ENCODE results near the gene TEK. TPM values are rescaled to one million over a fixed set of nuclear protein-coding genes. Genes with fewer than 3 reads are reported as not detected.

The TEK gene
- total and polyA plus RNA-seq, 2 experiments from 2014 or later, result 1.9 to 9.4 TPM

DNA sequence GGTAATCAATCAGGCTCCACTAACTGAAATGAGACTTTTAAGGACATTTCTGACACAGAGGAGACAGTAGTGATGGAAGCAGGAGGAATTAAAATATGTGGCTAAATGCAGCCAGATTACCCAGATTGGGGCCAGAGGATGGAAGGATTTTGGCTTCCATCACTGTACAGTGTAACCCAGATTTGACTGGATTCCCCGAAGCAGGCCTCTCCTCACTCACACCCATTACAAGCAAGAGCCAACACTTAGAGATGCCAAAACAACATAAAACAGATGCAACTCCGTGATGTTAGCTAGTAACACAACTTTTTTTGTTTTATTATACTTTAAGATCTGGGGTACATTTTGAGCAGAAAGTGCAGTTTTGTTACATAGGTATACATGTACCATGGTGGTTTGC is 17.6 kb downstream of the TEK start (continued):
- TF ChIP-seq EZH2phosphoT487 (IDR thresholded peaks at IDR 0.05; ENCODE audit: unreplicated experiment) (no peak), CREB1 (CRISPR knock-in tag; IDR thresholded peaks at IDR 0.05; ENCODE audit: low read depth) (no peak)

DNA sequence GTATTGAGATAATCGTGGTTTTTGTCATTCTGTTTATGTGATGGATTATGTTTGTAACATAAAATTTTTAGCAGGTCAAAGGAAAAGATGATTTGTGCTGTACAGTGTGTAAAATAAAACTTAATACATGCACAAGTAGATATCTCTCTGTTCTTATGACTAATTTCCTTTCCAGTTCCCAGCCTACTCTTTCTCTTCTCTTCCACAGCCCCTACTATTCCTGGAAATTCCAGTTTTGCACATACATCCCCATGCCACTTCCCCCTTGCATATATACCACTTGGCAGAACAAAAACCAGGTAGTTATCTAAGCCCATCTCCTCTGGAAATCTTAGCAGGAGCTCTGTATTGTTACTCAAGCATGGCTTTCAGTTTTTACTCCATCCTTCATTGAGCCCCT is 20.2 kb downstream of the TEK start:
- Mint-ChIP-seq H3K9me3 (no peaks in the 10 kb centered on the region), H3K27ac (no peak overlapping the region), H3K36me3 (ENCODE audit: low read depth) (no peaks in the 10 kb centered on the region), H3K27me3 (ENCODE audit: insufficient read depth, low read depth, poor library complexity) (no peaks in the 10 kb centered on the region), H3K4me1 (peaks cover 5% of the 10 kb centered on the region; the same call in 2 of the 3 replicates), H3K4me3 (no peak overlapping the region)
- Histone ChIP-seq H3F3A (replicated peaks; ENCODE audit: low read depth) (no peaks in the 10 kb centered on the region), H3K4me1 (ENCODE audit: insufficient read depth) (no peaks in the 10 kb centered on the region), H3K36me3 (ENCODE audit: insufficient read depth) (no peaks in the 10 kb centered on the region), H4K20me1 (replicated peaks; ENCODE audit: insufficient read depth) (no peaks in the 10 kb centered on the region), H2AFZ (no peak overlapping the region), H3K4me2 (no peak overlapping the region), H3K27me3 (ENCODE audit: insufficient read depth) (no peaks in the 10 kb centered on the region), H3K4me3 (no peak overlapping the region), H3K9me2 (ENCODE audit: insufficient read depth) (no peaks in the 10 kb centered on the region), H3K27ac (ENCODE audit: low read depth) (no peak overlapping the region), H3K79me2 (replicated peaks; ENCODE audit: insufficient read depth) (no peaks in the 10 kb centered on the region)
- DNase-seq (ENCODE audit: low spot score), result no peak
- no peak for TF ChIP-seq NANOG (IDR thresholded peaks at IDR 0.05; ENCODE audit: borderline replicate concordance)
- no peak for TF ChIP-seq EZH2 (IDR thresholded peaks at IDR 0.05; ENCODE audit: low read depth, unreplicated experiment)
- TF ChIP-seq POLR2AphosphoS5 (IDR thresholded peaks at IDR 0.05; ENCODE audit: low read depth), result no peak
- TF ChIP-seq CREB1 (CRISPR knock-in tag; IDR thresholded peaks at IDR 0.05; ENCODE audit: low read depth), result no peak
- TF ChIP-seq ZNF462 (CRISPR knock-in tag; IDR thresholded peaks at IDR 0.05), result no peak
- TF ChIP-seq ETS1 (IDR thresholded peaks at IDR 0.05), result no peak
- no peak for TF ChIP-seq ZNF331 (CRISPR knock-in tag; IDR thresholded peaks at IDR 0.05; ENCODE audit: low read depth)
- TF ChIP-seq EZH2phosphoT487 (IDR thresholded peaks at IDR 0.05; ENCODE audit: unreplicated experiment), result no peak
- no peak for TF ChIP-seq STAT1 (IDR thresholded peaks at IDR 0.05; ENCODE audit: unreplicated experiment)
- ATAC-seq, result no peak

Measured in GM23338 (cell line).